Chondrocyte (in vitro differentiated cells): ENCODE measurements around the gene DAB2IP. TPM values are rescaled to one million over a fixed set of nuclear protein-coding genes. Genes with fewer than 3 reads are reported as not detected.

ENCODE experiments used
- DNase-seq: peaks from one replicate; pipeline ENCODE4 v3.0.0; 2021; ENCODE audit warnings: mixed read lengths, low spot score
- H3K27ac Mint-ChIP-seq: one replicate; pipeline ENCODE4 v1.8.0; 2021; ENCODE audit warnings: mild to moderate bottlenecking, moderate library complexity, mixed read lengths; ENCODE audit not compliant: unreplicated experiment
- H3K27me3 Mint-ChIP-seq: 2 replicates; pipeline ENCODE4 v1.8.0; 2021; ENCODE audit warnings: low read depth, mixed read lengths
- H3K36me3 Mint-ChIP-seq: 2 replicates; pipeline ENCODE4 v1.8.0; 2021; ENCODE audit warnings: low read depth, mixed read lengths
- H3K4me1 Mint-ChIP-seq: 2 replicates; pipeline ENCODE4 v1.8.0; 2021; ENCODE audit warnings: low read depth, mild to moderate bottlenecking, mixed read lengths
- H3K4me3 Mint-ChIP-seq: one replicate; pipeline ENCODE4 v1.8.0; 2021; ENCODE audit warnings: mild to moderate bottlenecking, moderate library complexity, mixed read lengths; ENCODE audit not compliant: unreplicated experiment
- H3K9me3 Mint-ChIP-seq: 2 replicates; pipeline ENCODE4 v1.8.0; 2021; ENCODE audit warnings: low read depth, mixed read lengths
- total RNA-seq: library from RNA; stranded (reverse); gene quantifications from 3 replicates; pipeline ENCODE4 v1.2.1, GENCODE V29; 2021
- TF ChIP-seq, protein P1 (sequence below): fragments of 200-600 bp; sonication (generic); IDR thresholded peaks from 2 replicates; pipeline ENCODE4 v1.5.0; 2021; ENCODE audit warnings: antibody characterized with exemption, mild to moderate bottlenecking, moderate library complexity

The DAB2IP gene
- total RNA-seq, 1 donor from 2014 or later: 58.5 TPM

DNA sequence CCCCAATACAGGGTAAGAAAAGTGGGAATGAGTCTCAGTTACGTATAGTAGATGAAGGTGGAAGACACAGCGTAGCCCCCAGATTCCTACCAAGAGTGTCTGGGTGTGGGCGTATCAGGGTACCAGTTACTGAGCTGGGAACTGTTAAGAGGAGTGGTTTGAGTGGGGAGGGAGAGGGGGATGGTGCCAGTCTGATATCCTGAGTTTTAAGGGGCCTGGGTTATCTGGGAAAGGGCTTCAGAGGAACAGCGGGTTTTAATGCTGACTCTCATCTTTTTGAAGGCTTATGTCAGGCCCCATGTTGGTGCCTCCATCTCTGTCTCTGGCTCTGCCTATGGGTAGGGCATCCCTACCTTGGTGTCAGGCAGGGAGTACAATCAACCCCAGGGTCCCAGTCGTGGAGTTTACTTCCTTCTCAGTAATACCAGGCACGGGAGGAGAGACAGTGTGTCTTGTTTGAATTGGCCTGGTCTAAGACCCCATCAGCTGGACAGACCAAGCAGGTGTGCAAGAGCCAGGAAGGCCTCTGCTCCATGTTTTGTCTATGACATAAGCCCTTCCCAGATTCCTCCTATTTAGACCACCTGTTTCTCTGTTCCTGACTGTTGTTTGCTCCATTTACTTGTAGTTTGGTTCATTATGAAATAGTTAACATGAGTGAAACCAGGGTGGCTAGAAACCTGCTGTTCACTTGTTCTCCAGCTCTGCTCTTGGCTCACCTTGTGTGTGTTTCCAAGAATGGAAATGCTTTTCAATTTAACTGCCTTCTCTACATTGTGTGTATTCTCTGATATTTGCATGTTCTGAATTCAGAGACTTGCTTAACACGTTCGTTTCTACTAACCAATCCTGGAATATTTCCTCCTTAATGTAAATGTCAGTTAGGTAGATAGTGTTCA lies 125.6 kb downstream of the DAB2IP start:
- Mint-ChIP-seq H3K27me3 (no peaks in the 10 kb centered on the region), H3K36me3 (peaks cover 56% of the 10 kb centered on the region), H3K9me3 (peaks cover 10% of the 10 kb centered on the region), H3K4me1 (peaks cover 27% of the 10 kb centered on the region), H3K27ac (no peak overlapping the region), H3K4me3 (no peak overlapping the region)
- no peak for DNase-seq
- TF ChIP-seq, protein P1, sequence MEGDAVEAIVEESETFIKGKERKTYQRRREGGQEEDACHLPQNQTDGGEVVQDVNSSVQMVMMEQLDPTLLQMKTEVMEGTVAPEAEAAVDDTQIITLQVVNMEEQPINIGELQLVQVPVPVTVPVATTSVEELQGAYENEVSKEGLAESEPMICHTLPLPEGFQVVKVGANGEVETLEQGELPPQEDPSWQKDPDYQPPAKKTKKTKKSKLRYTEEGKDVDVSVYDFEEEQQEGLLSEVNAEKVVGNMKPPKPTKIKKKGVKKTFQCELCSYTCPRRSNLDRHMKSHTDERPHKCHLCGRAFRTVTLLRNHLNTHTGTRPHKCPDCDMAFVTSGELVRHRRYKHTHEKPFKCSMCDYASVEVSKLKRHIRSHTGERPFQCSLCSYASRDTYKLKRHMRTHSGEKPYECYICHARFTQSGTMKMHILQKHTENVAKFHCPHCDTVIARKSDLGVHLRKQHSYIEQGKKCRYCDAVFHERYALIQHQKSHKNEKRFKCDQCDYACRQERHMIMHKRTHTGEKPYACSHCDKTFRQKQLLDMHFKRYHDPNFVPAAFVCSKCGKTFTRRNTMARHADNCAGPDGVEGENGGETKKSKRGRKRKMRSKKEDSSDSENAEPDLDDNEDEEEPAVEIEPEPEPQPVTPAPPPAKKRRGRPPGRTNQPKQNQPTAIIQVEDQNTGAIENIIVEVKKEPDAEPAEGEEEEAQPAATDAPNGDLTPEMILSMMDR: no peak

DNA sequence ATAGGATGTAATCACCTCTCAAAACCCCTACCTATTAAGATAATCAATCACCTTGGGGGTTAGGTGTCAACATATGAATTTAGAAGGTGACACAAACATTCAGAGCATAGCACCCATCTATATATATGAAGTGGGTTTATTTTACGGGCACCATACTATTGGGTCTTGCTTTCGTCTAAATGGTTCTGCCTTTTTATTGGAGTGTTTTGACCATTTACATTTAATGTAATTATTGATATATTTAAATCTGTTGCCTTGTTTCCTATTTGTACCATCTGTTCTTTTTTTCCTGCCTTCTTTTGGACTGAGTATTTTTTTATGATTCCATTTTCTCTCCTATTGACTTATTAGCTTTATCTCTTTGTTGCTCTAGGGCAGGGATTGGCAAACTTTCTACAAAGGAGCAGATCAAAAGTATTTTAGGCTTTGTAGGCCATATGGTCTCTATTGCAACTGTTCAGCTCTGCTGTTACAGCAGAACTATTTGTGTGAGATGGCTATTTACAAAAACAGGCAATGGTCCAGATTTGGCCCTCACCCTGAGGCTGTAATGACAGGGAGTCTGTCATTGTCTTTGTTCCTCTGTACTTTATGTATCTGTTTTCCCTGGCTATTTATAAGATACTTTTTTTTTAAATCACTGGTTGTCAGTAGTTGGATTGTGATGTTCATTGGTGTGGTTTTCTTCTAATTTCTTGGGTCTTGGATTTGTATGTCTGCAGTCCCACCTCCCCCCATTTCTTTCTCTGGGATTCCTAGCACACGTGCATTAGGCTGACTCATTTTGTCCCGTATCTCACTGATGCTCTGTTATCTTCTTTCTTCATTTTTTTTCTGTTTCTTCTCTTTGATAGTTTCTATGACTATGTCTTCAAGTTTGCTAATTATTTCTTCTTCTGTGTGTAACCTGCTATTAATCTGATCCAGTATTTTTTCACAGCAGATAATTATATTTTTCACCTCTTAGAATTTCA lies 127.1 kb downstream of the DAB2IP start:
- peaks cover 60% of the 10 kb centered on the region for H3K36me3 Mint-ChIP-seq
- DNase-seq: no peak
- TF ChIP-seq, protein P1: no peak
- H3K4me1 Mint-ChIP-seq: peaks cover 21% of the 10 kb centered on the region
- no peak overlapping the region for H3K27ac Mint-ChIP-seq
- no peaks in the 10 kb centered on the region for H3K27me3 Mint-ChIP-seq
- peaks cover 10% of the 10 kb centered on the region for H3K9me3 Mint-ChIP-seq
- no peak overlapping the region for H3K4me3 Mint-ChIP-seq

DNA sequence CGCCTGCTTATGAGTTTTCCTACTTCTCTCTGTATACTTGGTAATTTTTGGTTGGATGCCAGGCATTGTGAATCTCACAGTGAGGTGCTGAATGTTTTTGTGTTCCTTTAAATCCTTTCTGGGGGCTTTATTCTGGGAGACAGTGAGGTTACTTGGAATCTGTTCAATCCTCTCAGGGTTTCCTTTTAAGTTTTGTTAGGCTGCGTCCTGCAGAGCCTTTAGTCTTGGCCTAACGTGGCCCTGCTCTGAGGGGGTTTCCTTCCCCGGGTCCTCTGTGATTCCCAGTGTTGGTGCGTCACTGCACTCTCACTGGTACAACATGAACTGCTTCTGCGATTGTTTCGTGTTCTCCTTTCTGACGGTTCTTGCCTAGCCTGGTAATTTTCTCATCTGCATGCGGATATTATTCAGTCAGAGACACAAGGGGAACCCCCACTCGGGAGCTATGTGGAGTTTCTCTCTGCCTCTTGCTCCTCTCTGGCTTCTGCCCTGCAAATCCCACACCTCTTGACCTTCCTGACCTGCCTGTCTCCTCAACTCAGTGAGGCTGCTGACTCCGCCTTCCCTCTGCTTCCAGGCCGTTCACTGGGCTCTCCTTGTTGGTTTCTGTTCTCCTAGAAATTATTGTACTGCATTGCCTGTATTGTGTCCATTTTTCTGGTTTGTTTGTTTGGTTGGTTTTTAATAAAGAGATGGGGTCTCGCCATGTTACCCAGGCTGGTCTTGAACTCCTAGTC lies 128.1 kb downstream of the DAB2IP start:
- Mint-ChIP-seq H3K4me1 (peaks cover 26% of the 10 kb centered on the region), H3K27me3 (no peaks in the 10 kb centered on the region), H3K4me3 (no peak overlapping the region), H3K36me3 (peaks cover 61% of the 10 kb centered on the region), H3K9me3 (peaks cover 10% of the 10 kb centered on the region), H3K27ac (peak overlapping the region; percentile 63)
- no peak for DNase-seq
- TF ChIP-seq, protein P1: no peak

DNA sequence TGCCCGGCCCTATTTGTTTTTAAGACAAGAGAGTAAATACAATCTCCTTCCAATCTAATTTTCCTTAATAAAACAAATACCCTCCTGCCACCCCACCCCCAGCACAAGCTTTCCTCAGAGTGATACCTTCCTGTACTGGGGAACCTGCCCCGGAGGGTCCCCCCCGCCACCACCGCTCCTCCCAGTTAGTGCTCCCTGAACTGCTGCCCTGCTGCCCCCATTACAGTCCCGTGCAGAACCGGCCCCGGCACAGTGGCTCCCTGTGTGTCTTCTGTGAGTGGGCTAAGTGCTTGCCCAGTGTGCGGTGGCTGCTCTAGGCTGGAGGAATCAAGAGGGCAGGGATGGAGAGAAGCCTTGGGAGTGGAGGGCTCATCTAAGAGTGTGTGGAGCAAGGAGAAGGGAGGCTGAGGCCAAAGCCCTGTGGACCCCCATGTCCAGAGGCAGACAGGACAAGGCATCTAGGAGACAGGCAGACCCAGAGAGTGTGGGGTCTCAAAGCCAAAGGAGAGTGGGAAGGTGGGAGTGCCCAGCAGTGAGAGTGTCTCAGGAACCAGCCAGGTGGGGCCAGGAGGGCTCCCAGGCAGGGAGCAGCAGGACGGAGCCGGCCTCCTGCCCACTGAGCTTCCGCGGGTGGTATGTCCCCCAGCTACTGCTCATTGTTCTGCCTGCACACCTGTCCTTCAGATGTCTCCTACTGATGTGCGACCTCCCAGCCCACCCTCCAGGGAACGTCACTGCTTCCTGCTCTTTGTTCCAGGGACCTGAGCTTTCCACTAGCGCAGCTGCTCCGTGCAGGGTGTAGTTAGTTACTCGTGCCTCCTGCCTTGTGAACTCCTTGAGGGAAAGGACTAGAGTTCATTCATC lies 129.0 kb downstream of the DAB2IP start:
- TF ChIP-seq, protein P1: no peak
- peaks cover 25% of the 10 kb centered on the region for H3K4me1 Mint-ChIP-seq
- H3K4me3 Mint-ChIP-seq: no peak overlapping the region
- H3K36me3 Mint-ChIP-seq: peaks cover 58% of the 10 kb centered on the region
- DNase-seq: peak; percentile 89
- no peaks in the 10 kb centered on the region for H3K27me3 Mint-ChIP-seq
- no peak overlapping the region for H3K27ac Mint-ChIP-seq
- H3K9me3 Mint-ChIP-seq: peaks cover 10% of the 10 kb centered on the region
